Fibroblast of skin of left quadriceps (primary cell): ENCODE measurements around the gene PLCZ1.

Experiments used
- DNase-seq, 2 experiments: peaks; one replicate each; pipeline ENCODE4 v3.0.0-alpha.2; 2013; ENCODE audit warnings: low read depth in 2 of 2

PLCZ1 gene

GRCh38 chr12:18634382-18634781, 103.4 kb downstream of the PLCZ1 start:
- DNase-seq = no peak
